NCI-H2196 (cell line): ENCODE results near the gene MPIG6B.
A peak's percentile ranks its signal among the peaks of the same experiment; 100 is the strongest.

Experiments used
- DNase-seq: peaks from one replicate; lab custom pipeline; 2025; ENCODE audit not compliant: unreplicated experiment; lab: John Stamatoyannopoulos, UW

The MPIG6B gene

DNA sequence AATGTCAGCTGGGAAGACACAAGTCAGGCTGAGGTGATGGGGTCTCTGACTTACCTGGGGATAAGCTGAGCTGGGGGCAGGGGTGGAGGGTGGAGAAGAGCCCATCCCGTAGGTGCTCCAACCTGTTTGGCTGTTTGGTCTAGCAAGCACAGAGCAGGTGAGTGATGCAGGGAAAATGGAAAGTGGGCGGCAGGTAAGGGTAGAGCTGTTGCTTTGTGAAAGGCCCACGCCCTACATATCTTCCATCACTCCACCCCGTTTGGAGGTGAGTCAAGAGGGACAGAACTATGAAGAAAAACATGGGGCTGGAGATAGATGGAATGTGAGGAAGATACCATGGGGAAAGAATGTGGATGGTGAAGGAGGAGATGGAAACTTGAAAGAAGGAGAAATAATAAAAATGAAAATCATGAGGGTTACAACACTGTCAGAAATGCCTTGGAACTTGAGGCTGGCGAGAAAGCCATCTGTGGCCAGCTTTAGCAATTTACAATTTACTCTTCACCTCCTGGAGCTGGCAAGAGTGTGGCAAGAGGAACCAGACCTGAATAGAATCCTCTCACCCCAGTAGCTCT lies 2.9 kb upstream of the MPIG6B start:
- DNase-seq, result no peak

DNA sequence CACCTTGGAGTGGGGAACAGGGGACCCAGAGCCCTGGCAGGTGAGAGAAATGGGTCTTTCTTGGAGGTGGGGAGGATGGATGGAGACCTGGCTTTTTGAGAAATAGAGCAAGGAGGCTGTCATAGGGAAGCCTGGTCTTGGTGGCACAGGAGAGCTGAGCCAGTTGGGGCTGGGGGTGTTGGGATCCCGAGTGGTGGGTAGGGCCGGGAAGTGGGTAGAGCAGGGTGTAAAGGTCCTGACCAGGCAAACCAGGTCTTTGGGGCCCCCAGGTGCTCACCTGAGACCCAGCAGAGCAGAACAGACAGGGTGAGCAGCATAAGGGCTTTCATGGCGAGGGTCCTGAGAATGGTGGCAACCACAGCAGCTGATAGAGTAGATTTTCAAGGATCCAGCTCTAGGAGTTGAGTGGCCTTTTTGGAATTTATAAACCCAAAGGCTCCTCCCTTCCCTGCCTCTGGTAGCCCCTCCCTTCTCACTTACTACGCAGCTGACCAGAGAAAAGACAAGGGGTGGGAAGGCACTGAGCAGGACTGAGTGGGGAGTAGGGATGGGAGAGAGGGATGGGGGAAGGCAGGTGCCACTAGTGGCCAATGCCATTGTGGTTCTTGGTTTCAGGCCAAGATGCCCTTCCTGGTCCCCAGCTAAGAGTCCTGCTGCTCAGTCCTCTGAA lies 1.7 kb upstream of the MPIG6B start, which contains the start of gene LY6G6C:
Gene LY6G6C (minus strand): TSS at position 396 of the 670 bp plus-strand sequence. CDS start 67 bp downstream, at position 329.
- DNase-seq, result no peak

DNA sequence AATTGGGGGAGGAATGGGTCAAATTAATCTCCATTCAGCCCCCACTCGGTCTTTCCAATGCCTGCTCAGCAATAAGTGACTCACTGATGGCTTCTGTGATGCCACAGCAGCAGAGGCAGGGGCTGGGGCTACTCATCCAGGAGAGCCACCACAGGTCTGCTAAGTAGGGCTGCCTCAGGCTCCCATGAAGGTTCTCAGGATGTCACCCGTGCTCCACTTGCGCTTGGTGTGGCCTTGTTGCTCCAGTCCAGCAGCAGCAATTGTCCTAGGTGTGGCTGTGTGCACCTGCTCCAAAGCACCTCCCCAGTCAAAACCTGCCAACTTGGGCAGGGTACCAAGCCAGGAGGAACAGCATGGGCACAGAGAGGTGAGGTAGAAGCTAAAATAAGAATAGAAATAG lies 1.0 kb upstream of the MPIG6B start:
- no peak for DNase-seq

DNA sequence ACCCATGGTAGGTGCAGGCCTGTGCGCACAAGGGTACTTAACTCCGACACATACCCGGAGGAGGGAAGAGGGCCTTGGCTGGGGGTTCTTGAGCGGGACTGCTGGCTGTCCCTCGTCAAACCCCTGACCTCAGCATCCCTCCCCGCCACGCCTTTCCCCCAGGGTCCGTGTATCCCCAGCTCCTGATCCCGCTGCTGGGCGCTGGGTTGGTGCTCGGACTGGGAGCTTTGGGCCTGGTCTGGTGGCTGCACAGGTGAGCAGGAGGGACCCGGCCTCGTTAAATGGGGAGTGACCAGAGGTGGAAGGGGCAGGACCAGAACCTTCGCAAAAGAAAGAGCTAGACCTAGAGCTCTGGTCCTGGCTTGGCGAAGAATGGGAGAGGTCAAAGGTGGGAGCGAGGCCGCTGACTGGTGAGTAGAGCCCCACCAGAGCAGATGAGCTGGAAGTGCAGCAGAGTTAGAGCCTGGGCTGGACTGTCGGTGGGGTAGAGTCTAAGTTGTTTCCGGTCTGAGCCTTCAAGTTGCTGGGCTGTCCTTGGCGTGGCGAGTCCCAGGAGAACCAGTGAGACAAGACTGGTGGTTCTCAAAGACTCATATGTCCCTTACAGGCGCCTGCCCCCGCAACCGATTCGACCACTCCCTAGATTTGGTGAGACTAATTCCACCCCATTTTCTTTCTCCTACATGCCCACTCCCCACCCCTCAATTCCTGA lies 963 bp downstream of the MPIG6B start:
- no peak for DNase-seq

DNA sequence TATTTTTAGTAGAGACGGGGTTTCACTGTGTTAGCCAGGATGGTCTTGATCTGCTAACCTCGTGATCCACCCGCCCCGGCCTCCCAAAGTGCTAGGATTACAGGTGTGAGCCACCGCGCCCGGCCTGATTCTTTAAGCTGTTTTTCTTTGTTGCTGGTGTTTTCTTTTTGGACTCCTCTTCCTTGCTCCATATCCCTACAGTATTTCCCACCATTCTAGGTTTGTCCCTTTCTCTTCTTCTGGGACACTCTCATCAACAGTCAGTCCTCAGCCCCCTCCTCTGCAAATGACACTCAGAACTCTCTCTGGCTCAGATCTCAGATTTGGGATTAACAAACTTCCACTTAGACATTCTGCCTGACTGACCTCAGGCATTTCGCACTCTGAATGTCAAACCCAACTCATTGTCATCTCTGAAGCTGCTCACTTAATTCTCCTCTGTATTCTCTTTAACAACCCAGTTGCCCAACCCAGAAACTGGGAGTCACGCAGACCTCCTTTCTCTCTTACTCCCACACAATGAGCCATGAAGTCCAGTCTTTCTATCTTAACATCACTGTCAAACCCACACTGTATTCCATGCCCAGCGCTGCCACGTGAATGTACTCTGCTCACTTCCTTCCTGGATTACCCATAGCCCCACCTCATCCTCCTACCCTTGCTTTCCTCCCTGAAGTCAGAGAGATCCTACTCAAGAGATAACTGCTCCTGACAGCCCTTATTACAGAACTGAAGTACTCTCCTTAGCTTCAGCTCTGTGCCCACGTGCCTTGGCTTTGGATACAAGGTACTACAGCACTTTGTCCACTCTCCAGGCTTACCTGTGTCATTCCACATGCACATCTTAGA lies 2.6 kb downstream of the MPIG6B start:
- DNase-seq, result no peak

DNA sequence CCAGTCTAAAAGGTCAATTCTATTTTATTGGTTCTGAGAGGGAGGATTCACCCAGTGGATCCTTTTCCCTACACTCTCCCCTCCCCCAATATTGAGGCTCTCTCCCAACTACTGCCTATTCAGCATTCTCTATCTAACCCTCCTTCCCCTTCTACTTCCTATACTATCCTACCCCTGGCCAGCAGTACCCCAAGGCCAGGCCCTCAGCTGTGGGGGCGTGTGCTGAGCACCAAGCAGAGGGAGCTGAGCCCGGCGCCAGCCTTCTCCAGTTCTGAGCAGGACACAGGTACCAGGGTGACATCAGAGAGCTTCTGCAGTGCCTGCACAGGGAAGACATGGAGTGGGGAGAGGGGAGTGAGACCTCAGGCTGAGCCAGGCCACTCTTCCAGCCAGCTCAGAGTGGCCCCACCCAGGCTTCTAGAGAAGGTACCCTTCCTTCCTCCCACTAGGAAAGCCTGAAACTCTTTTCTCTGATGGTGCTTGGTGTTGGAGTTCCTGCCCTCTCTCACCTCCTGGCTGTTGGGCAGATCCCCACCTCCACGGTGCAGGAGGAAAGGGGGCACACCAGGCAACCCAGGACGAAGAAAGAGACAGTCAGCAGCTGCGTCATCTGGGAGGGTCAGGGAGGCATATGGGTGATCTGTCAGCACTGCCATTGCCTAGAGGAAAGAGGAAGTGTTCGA lies 4.0 kb downstream of the MPIG6B start:
- no peak for DNase-seq

DNA sequence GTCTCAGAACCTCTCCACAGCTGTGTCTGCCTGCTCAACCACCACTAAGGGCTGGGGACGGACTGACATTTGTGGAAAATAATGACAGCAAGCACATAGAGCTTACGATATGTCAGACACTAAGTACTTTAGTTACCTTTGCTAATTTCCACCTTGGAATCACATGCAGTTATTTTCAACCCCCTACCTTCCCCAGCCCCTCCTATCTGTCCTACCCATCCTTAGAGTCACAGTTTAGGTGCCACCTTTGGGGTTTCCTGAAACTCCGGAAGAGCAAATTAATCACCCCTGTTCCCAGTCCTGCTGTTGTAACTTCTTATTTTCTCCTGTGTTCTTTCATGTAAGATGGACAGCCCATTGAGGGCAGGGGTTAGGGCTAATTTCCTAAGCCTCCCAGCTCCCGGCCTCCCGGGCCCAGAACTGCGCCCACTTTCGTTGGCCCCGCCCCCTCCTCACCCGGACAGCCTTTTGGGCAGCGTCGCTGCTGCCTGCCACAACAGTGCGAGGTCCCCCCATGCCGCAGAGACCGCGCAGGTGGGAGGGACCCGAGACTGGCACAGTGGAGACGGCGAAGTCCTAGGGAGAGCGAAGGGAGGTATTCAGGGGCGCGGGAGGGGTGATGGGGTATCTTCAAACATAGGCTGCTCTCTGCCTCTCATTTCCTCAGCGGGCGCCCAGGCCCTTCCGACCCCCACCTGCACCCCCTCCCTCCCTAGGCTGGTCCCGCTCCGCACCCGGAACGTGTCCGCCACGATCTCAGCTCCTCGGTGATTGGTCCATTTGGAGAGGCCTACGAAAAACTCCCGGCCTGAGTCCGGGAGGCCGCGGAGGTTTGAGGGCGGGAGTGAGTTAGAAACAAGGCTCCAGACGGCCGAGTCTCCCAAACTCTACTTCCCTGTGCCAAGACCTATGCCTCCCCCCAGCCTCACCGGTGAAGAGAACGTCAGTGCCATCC lies 4.8 kb downstream of the MPIG6B start:
- DNase-seq, result no peak

DNA sequence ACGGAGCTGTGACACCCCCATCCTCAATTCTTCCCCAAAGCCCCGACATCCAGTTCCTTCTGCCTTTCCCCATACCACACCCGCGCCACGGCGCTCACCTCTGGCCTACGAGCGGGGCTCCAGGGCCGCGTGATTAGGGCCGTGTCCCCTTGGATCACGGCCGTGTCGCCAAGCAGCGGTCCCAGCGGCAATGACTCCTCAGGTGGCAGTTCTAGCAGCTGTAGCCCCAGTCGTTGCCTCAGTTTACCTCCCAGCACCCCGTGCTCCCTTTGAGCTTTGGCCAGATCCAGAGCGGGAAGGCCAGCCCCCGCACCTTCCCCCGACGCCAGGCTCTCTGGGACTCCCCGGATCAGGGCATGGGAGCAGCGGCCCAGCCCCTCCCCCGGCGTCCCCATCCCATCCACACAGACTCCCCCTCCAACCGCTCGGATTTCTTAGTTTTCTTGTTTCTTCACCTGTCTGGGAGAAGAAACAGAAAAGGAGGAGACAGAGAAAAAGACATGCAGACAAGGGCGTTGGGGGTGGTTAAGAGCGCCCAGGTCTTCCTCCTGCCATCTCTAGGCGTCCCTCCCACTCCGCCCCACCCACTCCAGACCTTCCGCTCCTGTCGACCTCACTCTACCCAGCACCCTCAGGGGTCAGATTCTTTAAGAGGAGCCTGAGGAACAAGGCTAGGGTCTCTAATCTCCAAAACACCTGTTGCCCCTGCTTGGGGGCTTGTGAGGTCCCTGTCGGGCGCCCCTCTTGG lies 5.8 kb downstream of the MPIG6B start, which contains the start of gene DDAH2:
Gene DDAH2 (minus strand): TSS at position 533 of the 748 bp plus-strand sequence. CDS start 138 bp downstream, at position 395.
- DNase-seq, result no peak

DNA sequence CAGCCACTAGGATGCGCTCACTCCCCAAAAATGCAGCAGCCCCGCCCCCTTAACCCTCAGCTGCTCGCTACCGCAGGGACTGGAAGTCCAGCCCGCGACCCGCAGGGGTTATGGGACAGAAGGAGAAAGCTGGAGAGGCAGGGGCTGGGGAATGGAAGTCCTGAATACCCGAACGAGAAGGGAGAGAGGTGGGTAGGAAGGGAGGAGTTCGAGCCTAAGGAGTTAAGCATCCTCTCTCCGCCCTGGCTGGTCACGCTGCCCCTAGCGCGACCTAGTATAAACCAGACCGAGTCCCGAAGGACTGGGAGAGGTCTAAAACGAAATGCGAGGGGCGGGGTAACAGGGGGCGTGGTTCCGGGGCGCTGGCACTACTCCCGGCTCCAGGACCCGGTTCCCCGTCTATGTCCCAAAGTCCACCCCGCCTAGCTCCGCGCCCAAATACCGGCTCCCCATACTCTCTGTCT lies 6.4 kb downstream of the MPIG6B start:
- peak; percentile 84 for DNase-seq

DNA sequence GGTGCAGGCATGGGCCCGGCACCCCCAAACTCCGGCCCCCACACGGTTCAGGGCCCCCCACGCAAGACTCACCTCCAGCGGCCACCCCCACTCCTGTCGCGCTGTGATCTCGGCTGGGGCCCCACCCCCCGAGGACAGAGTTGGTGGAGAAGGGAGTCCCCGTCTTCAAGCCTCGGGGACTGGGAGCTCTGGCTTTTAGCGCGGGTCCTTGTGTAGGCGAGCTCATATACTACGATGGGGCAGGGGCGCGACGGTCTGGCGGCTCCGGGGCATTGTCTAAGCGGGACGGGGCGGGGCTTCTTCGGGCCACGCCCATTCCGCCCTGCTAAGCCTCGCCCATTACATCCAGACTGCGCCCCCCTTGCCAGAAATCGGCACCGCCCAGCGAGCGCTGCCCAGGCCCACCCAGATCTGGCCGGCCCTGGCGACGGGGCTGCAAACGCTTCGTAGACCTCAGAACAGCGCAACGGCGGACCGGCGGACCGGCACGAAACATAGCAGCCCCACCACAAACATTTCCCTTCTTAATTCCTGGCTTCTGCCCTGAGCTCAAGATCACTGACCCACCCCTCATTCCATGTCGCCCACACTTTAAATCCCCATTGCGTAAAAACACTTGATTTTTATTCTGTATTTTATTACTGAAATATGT lies 6.9 kb downstream of the MPIG6B start:
- DNase-seq, result peak; percentile 76

DNA sequence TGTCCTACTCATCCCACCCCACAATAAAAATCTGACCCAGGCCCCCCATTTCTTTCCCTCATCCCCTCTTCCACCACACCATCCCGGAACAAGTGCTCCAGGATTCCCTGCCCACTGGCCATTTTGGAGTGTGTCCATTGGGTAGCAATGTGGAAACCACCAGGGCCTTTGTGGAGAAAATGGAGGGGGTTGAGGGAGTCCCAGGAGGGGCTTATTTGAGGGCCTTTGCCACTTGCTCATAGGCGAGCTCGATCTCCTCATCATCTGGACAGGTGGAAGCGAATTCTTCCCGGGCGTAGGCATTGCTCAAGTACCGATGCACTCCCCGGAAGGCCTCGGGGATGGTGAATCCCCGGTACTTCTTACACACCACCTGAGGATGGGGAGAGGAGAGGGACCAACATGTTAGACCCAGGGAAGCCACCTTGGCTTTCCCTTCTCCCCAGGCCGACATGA lies 7.5 kb downstream of the MPIG6B start:
- DNase-seq, result no peak

DNA sequence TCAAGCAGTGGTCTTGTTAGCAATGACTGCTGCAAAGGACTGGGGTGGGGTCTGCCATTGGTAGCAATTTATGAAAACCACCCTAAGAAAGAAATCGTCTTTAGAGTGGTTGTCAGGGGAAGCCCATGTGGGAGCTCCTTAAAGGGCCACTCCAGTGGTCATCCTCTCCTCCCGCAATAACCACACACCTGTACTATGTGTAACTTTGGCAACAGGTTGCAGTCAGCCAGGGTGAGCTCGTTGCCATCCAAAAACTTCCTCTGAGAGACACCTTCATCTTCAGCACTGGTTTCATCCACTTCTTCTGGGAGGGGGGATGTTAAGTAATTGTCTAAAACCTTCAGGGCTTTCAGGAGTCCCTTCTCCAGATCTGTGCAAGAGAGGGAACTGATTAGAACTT lies 8.9 kb downstream of the MPIG6B start:
- no peak for DNase-seq

DNA sequence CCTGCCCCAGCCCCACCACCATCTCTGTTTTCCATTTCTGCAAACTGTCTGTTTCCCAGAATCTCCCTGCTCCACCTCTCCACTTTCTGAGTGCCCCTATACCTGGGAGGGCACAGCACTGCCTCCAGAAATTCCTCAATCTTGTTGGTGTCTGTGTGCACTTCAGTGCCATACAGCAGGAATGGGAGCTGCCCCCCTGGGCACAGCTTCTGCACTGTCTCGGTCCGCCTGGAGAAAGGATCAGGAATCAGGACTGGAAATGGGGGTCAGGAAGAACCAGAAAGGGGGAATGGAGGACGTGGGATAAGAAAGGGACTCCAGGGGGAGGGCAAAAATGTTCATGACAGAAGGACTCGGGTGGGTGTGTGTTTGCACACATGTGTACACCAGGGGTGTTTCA lies 10.6 kb downstream of the MPIG6B start:
- no peak for DNase-seq

DNA sequence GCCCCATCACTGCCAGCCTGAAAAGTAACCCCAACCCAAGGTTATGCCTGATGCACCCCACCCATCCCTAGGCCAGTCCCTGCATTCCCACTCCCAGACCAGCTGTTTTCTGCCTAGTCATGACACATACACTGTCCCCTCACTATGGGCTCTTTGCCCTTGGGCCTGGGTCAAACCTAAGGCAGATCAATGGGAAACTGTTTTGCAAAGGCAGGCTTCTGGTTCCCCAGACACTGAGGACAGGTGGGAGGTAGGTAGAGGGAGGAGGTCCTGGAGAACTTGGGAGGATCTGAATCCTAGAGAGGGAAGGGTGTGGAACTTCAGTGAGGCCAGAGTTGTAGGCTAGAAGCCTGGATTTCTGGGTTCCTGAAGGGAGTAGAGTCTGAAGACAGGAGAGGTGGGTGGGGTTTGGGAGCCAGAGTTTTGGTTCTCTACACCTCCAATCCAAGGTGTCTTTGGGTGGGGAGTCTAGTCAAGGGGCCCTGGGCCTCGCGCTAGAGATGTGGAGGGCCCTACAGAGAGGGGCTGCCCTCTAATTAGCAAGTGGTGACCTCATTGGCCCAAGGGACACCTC lies 11.2 kb downstream of the MPIG6B start:
- DNase-seq, result no peak

DNA sequence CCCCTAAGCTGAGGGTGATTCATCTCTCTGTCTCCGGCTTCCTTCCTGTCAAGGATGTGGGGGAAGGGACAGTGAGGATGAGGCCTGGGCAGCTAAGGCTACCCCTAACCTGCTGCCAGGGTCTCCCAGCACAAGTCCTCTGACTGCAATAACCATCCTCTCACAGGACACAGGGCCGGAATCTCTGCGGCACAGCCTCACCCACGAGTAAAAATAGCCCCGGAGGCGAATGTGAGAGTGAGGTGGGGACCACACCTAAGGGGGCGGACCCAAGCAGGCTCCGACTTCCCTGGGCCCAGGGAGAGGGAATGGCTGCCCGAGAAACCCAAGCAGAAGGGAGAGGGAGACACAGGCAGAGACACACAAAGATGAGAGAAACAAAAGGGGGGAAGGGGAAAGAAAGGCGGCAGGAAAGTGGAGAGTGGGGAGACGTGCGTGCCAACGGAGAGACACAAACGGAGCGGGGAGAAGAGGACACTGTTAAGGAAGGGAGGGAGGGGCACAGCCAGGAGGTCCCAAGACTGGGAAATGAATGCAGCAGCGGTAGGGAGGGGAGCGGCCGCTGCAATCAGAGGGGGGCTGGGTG lies 11.7 kb downstream of the MPIG6B start:
- peak; percentile 31 for DNase-seq

DNA sequence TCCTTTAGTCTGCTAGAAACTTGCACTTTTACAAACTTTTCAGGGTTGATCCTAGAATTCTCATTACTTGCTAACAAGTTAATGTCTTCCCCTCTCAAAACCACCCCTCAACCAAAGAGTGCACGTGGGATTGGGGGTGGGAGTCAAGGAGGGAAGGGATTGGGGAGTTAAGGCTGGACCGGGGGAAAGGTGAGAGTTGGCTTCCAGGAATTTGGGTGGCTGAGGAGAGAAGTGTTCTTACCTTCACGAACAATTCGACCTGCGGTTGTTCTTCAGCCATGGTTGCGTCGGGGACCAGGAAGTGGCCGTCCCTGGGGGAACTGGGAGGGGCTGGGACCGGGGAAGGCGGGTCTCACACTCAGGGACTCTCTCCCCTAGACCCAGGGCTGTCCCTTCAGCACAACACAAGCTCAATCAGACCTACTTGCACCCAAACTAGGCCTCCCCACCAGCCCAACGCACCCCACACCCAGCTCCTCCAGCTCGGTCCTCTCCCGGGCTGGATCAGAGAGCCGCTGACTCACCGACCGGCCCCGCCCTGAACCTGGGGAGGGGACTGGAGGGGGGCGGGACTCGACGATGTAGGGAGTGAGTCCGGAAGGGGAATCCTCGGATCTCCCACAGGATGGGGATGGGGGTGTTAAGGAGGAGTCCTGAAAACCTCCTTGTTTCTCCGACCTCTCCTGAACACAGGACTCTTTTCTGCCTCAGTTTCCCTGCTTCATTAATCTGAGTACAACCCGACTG lies 13.0 kb downstream of the MPIG6B start, which contains the start of gene CLIC1:
Gene CLIC1 (minus strand): TSS at position 510 of the 747 bp plus-strand sequence. CDS start 230 bp downstream, at position 280.
- DNase-seq, result peak; percentile 73
